ENCODE measurements around the gene SNRNP35. TPM values are rescaled to one million over a fixed set of nuclear protein-coding genes. Genes with fewer than 3 reads are reported as not detected.

The SNRNP35 gene
- total RNA-seq, 2 experiments from 2014 or later = 26.2 to 28.6 TPM

- ATAC-seq (ENCODE audit: poor library complexity) (no peak), DNase-seq (no peak)
- Mint-ChIP-seq H3K27me3 (no peaks in the 10 kb centered on the region), H3K4me3 (no peak overlapping the region), H3K9me3 (no peaks in the 10 kb centered on the region), H3K36me3 (ENCODE audit: low read depth) (peaks cover 38% of the 10 kb centered on the region), H3K4me1 (ENCODE audit: low read depth) (peaks cover 20% of the 10 kb centered on the region), H3K27ac (peak overlapping the region; percentile 27)
- CTCF ChIA-PET = no interaction called here
- TF ChIP-seq CTCF (IDR thresholded peaks at IDR 0.05) = no peak
- intact Hi-C loops (cut with DNase I, micrococcal nuclease) = no loop called here
- H3K27ac ChIP-seq (ENCODE audit: low read depth in 1 of 2, low read length in 2 of 2) = no peak overlapping the region
- H3K36me3 ChIP-seq (ENCODE audit: insufficient read depth, low read length) = peaks cover 31% of the 10 kb centered on the region
- no peaks in the 10 kb centered on the region for H3K27me3 ChIP-seq (ENCODE audit: control insufficient read depth in 1 of 2, insufficient read depth in 2 of 2, low read length in 2 of 2)
- H3K9me3 ChIP-seq (ENCODE audit: control insufficient read depth in 1 of 2, insufficient read depth in 1 of 2, low read length in 2 of 2) = no peaks in the 10 kb centered on the region
- POLR2A ChIA-PET = no interaction called here
- peaks cover 18% of the 10 kb centered on the region for H3K4me1 ChIP-seq (ENCODE audit: insufficient read depth, low read length)
- no peak overlapping the region for H3K4me3 ChIP-seq (ENCODE audit: low read length)
Measured at GRCh38 chr12:123471374-123472068, 13.6 kb downstream of the SNRNP35 start.

- intact Hi-C loops (cut with DNase I, micrococcal nuclease) = no loop called here
- Mint-ChIP-seq H3K4me1 (ENCODE audit: low read depth) (peaks cover 26% of the 10 kb centered on the region), H3K27ac (no peak overlapping the region), H3K36me3 (ENCODE audit: low read depth) (peaks cover 29% of the 10 kb centered on the region), H3K4me3 (no peak overlapping the region), H3K27me3 (no peaks in the 10 kb centered on the region), H3K9me3 (no peaks in the 10 kb centered on the region)
- Histone ChIP-seq H3K36me3 (ENCODE audit: insufficient read depth, low read length) (peaks cover 26% of the 10 kb centered on the region), H3K9me3 (ENCODE audit: control insufficient read depth in 1 of 2, insufficient read depth in 1 of 2, low read length in 2 of 2) (no peaks in the 10 kb centered on the region), H3K4me3 (ENCODE audit: low read length) (no peak overlapping the region), H3K27me3 (ENCODE audit: control insufficient read depth in 1 of 2, insufficient read depth in 2 of 2, low read length in 2 of 2) (no peaks in the 10 kb centered on the region), H3K27ac (ENCODE audit: low read depth in 1 of 2, low read length in 2 of 2) (no peak overlapping the region), H3K4me1 (ENCODE audit: insufficient read depth, low read length) (peaks cover 22% of the 10 kb centered on the region)
- ATAC-seq (ENCODE audit: poor library complexity) (no peak), DNase-seq (no peak)
- ChIA-PET POLR2A (no interaction called here), CTCF (no interaction called here)
- TF ChIP-seq CTCF (IDR thresholded peaks at IDR 0.05) = no peak
Measured at GRCh38 chr12:123472438-123472849, 14.5 kb downstream of the SNRNP35 start.

GRCh38 chr12:123474485-123475245 lies 16.7 kb downstream of the SNRNP35 start:
- H3K27me3 Mint-ChIP-seq = no peaks in the 10 kb centered on the region
- POLR2A ChIA-PET = interaction anchor here (0.6 to 3.2 kb wide), 8 partner anchors 12 to 128 kb away, joined by 3 to 40 read pairs (median 4); partner anchors contain the start of genes DDX55, KMT5A, SBNO1 and SNRNP35
- peak overlapping the region; percentile 74 for H3K4me3 Mint-ChIP-seq
- peak in 8 of 14 experiments; percentile 11 to 61 (median 34) for DNase-seq
- CTCF ChIA-PET = interaction anchor here (1.5 kb wide), 1 partner anchor 17 kb away, joined by 6 read pairs; the partner anchor contains the start of gene SNRNP35
- H3K36me3 Mint-ChIP-seq (ENCODE audit: low read depth) = peaks cover 24% of the 10 kb centered on the region
- Histone ChIP-seq H3K4me3 (ENCODE audit: low read length) (no peak overlapping the region), H3K27me3 (ENCODE audit: control insufficient read depth in 1 of 2, insufficient read depth in 2 of 2, low read length in 2 of 2) (no peaks in the 10 kb centered on the region), H3K27ac (ENCODE audit: low read depth in 1 of 2, low read length in 2 of 2) (peak overlapping the region; percentile 45 to 49), H3K9me3 (ENCODE audit: control insufficient read depth in 1 of 2, insufficient read depth in 1 of 2, low read length in 2 of 2) (no peaks in the 10 kb centered on the region), H3K4me1 (ENCODE audit: insufficient read depth, low read length) (peaks cover 27% of the 10 kb centered on the region), H3K36me3 (ENCODE audit: insufficient read depth, low read length) (peaks cover 21% of the 10 kb centered on the region)
- H3K27ac Mint-ChIP-seq = peak overlapping the region; percentile 90
- peaks cover 26% of the 10 kb centered on the region for H3K4me1 Mint-ChIP-seq (ENCODE audit: low read depth)
- H3K9me3 Mint-ChIP-seq = no peaks in the 10 kb centered on the region
- TF ChIP-seq CTCF (IDR thresholded peaks at IDR 0.05) = no peak
- intact Hi-C loops (cut with DNase I, micrococcal nuclease) = no loop called here
- peak; percentile 91 for ATAC-seq (ENCODE audit: poor library complexity)

Data from CD4-positive, alpha-beta T cell (primary cell).